GM23338 (cell line): Measurements from ENCODE around the gene NADK2. TPM values are rescaled to one million over a fixed set of nuclear protein-coding genes. Genes with fewer than 3 reads are reported as not detected.

Source experiments
- ATAC-seq: fragments of 200-7000 bp; cut with Tn5 transposase; 3 replicates; pipeline ENCODE4 v1.9.1; 2020
- DNase-seq: peaks from one replicate; pipeline ENCODE4 v3.0.0-alpha.2; 2015; ENCODE audit warnings: low spot score
- H2AFZ ChIP-seq: fragments of 200-600 bp; sonication (generic); 2 replicates; pipeline ENCODE4 v1.8.0; 2016; ENCODE audit warnings: antibody characterized with exemption, mild to moderate bottlenecking, moderate library complexity
- H3F3A ChIP-seq: fragments of 200-600 bp; sonication (generic); replicated peaks from 2 replicates; pipeline ENCODE4 v1.8.0; 2017; ENCODE audit warnings: antibody characterized with exemption, mixed run types, low read depth
- H3K27ac ChIP-seq: fragments of 200-600 bp; sonication (generic); 2 replicates; pipeline ENCODE4 v1.6.1; 2016; ENCODE audit warnings: low read depth
- H3K27me3 ChIP-seq: fragments of 200-600 bp; sonication (generic); 2 replicates; pipeline ENCODE4 v1.8.0; 2016; ENCODE audit warnings: mild to moderate bottlenecking, mixed run types, moderate library complexity; ENCODE audit not compliant: insufficient read depth
- H3K36me3 ChIP-seq: fragments of 200-600 bp; sonication (generic); 2 replicates; pipeline ENCODE4 v1.8.0; 2016; ENCODE audit warnings: mild to moderate bottlenecking; ENCODE audit not compliant: insufficient read depth
- H3K4me1 ChIP-seq: fragments of 200-600 bp; sonication (generic); 2 replicates; pipeline ENCODE4 v1.8.0; 2016; ENCODE audit warnings: mild to moderate bottlenecking, moderate library complexity; ENCODE audit not compliant: insufficient read depth
- H3K4me2 ChIP-seq: fragments of 200-600 bp; sonication (generic); 2 replicates; pipeline ENCODE4 v1.7.1; 2017; ENCODE audit warnings: mixed run types
- H3K4me3 ChIP-seq: fragments of 200-600 bp; sonication (generic); 2 replicates; pipeline ENCODE4 v1.6.1; 2016; ENCODE audit warnings: mixed run types
- H3K79me2 ChIP-seq: fragments of 200-600 bp; sonication (generic); replicated peaks from 2 replicates; pipeline ENCODE4 v1.8.0; 2017; ENCODE audit warnings: mild to moderate bottlenecking; ENCODE audit not compliant: insufficient read depth
- H3K9me2 ChIP-seq: fragments of 200-600 bp; sonication (generic); 2 replicates; pipeline ENCODE4 v1.8.0; 2017; ENCODE audit not compliant: insufficient read depth
- H4K20me1 ChIP-seq: fragments of 200-600 bp; sonication (generic); replicated peaks from 2 replicates; pipeline ENCODE4 v1.8.0; 2017; ENCODE audit warnings: mild to moderate bottlenecking; ENCODE audit not compliant: insufficient read depth
- H3K27ac Mint-ChIP-seq: 2 replicates; pipeline ENCODE4 v1.8.0; 2020; ENCODE audit warnings: inconsistent platforms, mild to moderate bottlenecking, moderate library complexity, mixed read lengths
- H3K27me3 Mint-ChIP-seq: 3 replicates; pipeline ENCODE4 v1.8.0; 2022; ENCODE audit warnings: low read depth, mild to moderate bottlenecking, moderate library complexity, mixed read lengths, inconsistent platforms; ENCODE audit not compliant: insufficient read depth, poor library complexity
- H3K36me3 Mint-ChIP-seq: 3 replicates; pipeline ENCODE4 v1.8.0; 2021; ENCODE audit warnings: low read depth, mild to moderate bottlenecking, inconsistent platforms, moderate library complexity, mixed read lengths
- H3K4me1 Mint-ChIP-seq: 3 replicates; pipeline ENCODE4 v1.8.0; 2020; ENCODE audit warnings: mild to moderate bottlenecking, inconsistent platforms, mixed read lengths
- H3K4me3 Mint-ChIP-seq: 3 replicates; pipeline ENCODE4 v1.8.0; 2021; ENCODE audit warnings: moderate library complexity, mild to moderate bottlenecking, inconsistent platforms, mixed read lengths
- H3K9me3 Mint-ChIP-seq: 3 replicates; pipeline ENCODE4 v1.8.0; 2020; ENCODE audit warnings: moderate library complexity, mild to moderate bottlenecking, inconsistent platforms, mixed read lengths
- CREB1 ChIP-seq: fragments of 250-450 bp; sonication (Bioruptor Pico); IDR thresholded peaks from 2 replicates; pipeline ENCODE4 v1.5.0; 2020; ENCODE audit warnings: low read depth, mild to moderate bottlenecking, moderate library complexity
- EZH2 ChIP-seq: fragments of 200-600 bp; sonication (generic); IDR thresholded peaks from one replicate; pipeline ENCODE4 v1.8.0; 2017; ENCODE audit warnings: antibody characterized with exemption, mild to moderate bottlenecking, low read depth; ENCODE audit not compliant: unreplicated experiment
- JUNB ChIP-seq: IDR thresholded peaks from one replicate; pipeline ENCODE4 v1.6.1; 2016; ENCODE audit warnings: antibody characterized with exemption; ENCODE audit not compliant: unreplicated experiment
- NANOG ChIP-seq: IDR thresholded peaks from 2 replicates; pipeline ENCODE4 v1.6.1; 2016; ENCODE audit warnings: antibody characterized with exemption, borderline replicate concordance
- POLR2AphosphoS5 ChIP-seq: IDR thresholded peaks from 2 replicates; pipeline ENCODE4 v1.6.1; 2016; ENCODE audit warnings: antibody characterized with exemption, low read depth
- ZNF331 ChIP-seq: fragments of 250-450 bp; sonication (Bioruptor Pico); IDR thresholded peaks from 2 replicates; pipeline ENCODE4 v1.5.0; 2020; ENCODE audit warnings: low read depth, mild to moderate bottlenecking, moderate library complexity
- ZNF462 ChIP-seq: fragments of 250-450 bp; sonication (Bioruptor Pico); IDR thresholded peaks from 2 replicates; pipeline ENCODE4 v1.5.0; 2020; ENCODE audit warnings: mild to moderate bottlenecking, moderate library complexity
- polyA plus RNA-seq: library from polyadenylated mRNA; unstranded; fragments of >200 nt; fragmentation: Nextera tagmentation; extraction: Ambion mirVana; gene quantifications from 2 replicates; pipeline ENCODE4 v1.2.1, GENCODE V29; 2016
- total RNA-seq: library from RNA; depleted of rRNA; stranded (reverse); fragments of >200 nt; shearing (Covaris generic); gene quantifications from 2 replicates; pipeline ENCODE4 v1.2.3, GENCODE V29; 2014
- TF ChIP-seq, protein P1 (sequence below): IDR thresholded peaks from one replicate; pipeline ENCODE4 v1.6.1; 2018; ENCODE audit warnings: antibody characterized with exemption; ENCODE audit not compliant: unreplicated experiment
- TF ChIP-seq, protein P2 (sequence below), 2 experiments: fragments of 200-600 bp in 1 of 2; sonication (generic) in 1 of 2; conservative IDR thresholded peaks; 2 replicates each; pipeline versions ENCODE4 v1.5.1 to v1.6.1; 2016 to 2017; ENCODE audit warnings: antibody characterized with exemption in 2 of 2, low read depth in 2 of 2, mild to moderate bottlenecking in 2 of 2, moderate library complexity in 1 of 2

Gene NADK2
- total and polyA plus RNA-seq, 2 experiments from 2014 or later, result 4.5 to 16.0 TPM

DNA sequence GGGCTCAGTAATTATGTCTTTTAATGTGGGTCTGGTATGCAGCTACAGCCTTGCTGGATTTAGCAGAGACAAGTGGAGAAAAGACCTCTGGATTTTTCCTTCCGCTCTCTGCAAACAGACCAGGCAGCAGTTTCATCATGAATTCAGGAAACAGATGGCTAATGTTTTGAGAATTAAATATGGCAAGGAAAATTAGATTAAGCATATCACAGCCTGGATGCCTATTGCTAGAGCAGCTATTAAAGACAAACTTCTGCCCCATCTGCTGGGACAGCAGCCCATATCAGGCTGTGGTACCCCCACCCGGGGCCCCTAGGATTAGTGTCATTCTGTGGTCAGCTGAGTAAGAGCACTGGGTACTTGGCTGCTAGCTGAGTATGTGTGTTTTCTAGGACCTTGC, 83.6 kb downstream of the NADK2 start (continued):
- TF ChIP-seq, protein P1, sequence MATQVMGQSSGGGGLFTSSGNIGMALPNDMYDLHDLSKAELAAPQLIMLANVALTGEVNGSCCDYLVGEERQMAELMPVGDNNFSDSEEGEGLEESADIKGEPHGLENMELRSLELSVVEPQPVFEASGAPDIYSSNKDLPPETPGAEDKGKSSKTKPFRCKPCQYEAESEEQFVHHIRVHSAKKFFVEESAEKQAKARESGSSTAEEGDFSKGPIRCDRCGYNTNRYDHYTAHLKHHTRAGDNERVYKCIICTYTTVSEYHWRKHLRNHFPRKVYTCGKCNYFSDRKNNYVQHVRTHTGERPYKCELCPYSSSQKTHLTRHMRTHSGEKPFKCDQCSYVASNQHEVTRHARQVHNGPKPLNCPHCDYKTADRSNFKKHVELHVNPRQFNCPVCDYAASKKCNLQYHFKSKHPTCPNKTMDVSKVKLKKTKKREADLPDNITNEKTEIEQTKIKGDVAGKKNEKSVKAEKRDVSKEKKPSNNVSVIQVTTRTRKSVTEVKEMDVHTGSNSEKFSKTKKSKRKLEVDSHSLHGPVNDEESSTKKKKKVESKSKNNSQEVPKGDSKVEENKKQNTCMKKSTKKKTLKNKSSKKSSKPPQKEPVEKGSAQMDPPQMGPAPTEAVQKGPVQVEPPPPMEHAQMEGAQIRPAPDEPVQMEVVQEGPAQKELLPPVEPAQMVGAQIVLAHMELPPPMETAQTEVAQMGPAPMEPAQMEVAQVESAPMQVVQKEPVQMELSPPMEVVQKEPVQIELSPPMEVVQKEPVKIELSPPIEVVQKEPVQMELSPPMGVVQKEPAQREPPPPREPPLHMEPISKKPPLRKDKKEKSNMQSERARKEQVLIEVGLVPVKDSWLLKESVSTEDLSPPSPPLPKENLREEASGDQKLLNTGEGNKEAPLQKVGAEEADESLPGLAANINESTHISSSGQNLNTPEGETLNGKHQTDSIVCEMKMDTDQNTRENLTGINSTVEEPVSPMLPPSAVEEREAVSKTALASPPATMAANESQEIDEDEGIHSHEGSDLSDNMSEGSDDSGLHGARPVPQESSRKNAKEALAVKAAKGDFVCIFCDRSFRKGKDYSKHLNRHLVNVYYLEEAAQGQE, result no peak
- TF ChIP-seq EZH2, result no peak
- TF ChIP-seq NANOG, result no peak
- TF ChIP-seq CREB1 (CRISPR knock-in tag), result no peak

- ATAC-seq, result no peak
- Histone ChIP-seq H4K20me1 (peaks cover 9% of the 10 kb centered on the region), H3K27ac (no peak overlapping the region), H3K4me3 (no peak overlapping the region), H3K4me1 (no peaks in the 10 kb centered on the region; the same call in 1 of the 2 replicates), H3F3A (no peaks in the 10 kb centered on the region), H3K79me2 (peaks cover 50% of the 10 kb centered on the region), H3K4me2 (no peak overlapping the region), H3K36me3 (peaks cover 13% of the 10 kb centered on the region; the same call in 1 of the 2 replicates), H2AFZ (no peak overlapping the region), H3K27me3 (no peaks in the 10 kb centered on the region), H3K9me2 (no peaks in the 10 kb centered on the region)
- H3K27me3 Mint-ChIP-seq, result no peaks in the 10 kb centered on the region
- no peaks in the 10 kb centered on the region for H3K9me3 Mint-ChIP-seq
- no peak overlapping the region for H3K4me3 Mint-ChIP-seq
- no peak overlapping the region; the same call in 1 of the 2 replicates for H3K27ac Mint-ChIP-seq
- TF ChIP-seq JUNB (no peak), ZNF331 (CRISPR knock-in tag) (no peak), CREB1 (CRISPR knock-in tag) (no peak), POLR2AphosphoS5 (no peak), ZNF462 (CRISPR knock-in tag) (no peak)
- TF ChIP-seq, protein P2, sequence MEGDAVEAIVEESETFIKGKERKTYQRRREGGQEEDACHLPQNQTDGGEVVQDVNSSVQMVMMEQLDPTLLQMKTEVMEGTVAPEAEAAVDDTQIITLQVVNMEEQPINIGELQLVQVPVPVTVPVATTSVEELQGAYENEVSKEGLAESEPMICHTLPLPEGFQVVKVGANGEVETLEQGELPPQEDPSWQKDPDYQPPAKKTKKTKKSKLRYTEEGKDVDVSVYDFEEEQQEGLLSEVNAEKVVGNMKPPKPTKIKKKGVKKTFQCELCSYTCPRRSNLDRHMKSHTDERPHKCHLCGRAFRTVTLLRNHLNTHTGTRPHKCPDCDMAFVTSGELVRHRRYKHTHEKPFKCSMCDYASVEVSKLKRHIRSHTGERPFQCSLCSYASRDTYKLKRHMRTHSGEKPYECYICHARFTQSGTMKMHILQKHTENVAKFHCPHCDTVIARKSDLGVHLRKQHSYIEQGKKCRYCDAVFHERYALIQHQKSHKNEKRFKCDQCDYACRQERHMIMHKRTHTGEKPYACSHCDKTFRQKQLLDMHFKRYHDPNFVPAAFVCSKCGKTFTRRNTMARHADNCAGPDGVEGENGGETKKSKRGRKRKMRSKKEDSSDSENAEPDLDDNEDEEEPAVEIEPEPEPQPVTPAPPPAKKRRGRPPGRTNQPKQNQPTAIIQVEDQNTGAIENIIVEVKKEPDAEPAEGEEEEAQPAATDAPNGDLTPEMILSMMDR (conservative IDR thresholded peaks at IDR 0.05; ENCODE audit: low read depth in 2 of 2), result no peak
- TF ChIP-seq, protein P1, result no peak
- DNase-seq, result no peak
- H3K4me1 Mint-ChIP-seq, result peaks cover 10% of the 10 kb centered on the region; the same call in 2 of the 3 replicates
- peaks cover 73% of the 10 kb centered on the region for H3K36me3 Mint-ChIP-seq
Measured at GRCh38 chr5:36156619-36157018, 85.1 kb downstream of the NADK2 start.
